ENCODE results near the gene SLC6A4.
A peak's percentile ranks its signal among the peaks of the same experiment; 100 is the strongest.

The SLC6A4 gene

GRCh38 chr17:30235386-30236296 is at the start of gene SLC6A4:
Gene SLC6A4 (minus strand): TSS chr17:30235697. CDS start chr17:30221958, 13,739 bp downstream.
- no peak for DNase-seq

- no peak for DNase-seq
These were observed 43.7 kb upstream of the SLC6A4 start for GRCh38 chr17:30279156-30279555.

GRCh38 chr17:30278032-30278431 is 42.5 kb upstream of the SLC6A4 start:
- peak; percentile 19 to 62 for DNase-seq

- no peak for DNase-seq
These were observed 40.4 kb upstream of the SLC6A4 start for GRCh38 chr17:30275911-30276310.

GRCh38 chr17:30274887-30275286 is 39.4 kb upstream of the SLC6A4 start:
- DNase-seq, result no peak

- DNase-seq, result no peak
These were observed 37.9 kb upstream of the SLC6A4 start for GRCh38 chr17:30273373-30273772.

GRCh38 chr17:30271102-30271501 is 35.6 kb upstream of the SLC6A4 start:
- no peak for DNase-seq

- DNase-seq, result no peak
These were observed 32.1 kb upstream of the SLC6A4 start for GRCh38 chr17:30267625-30268024.

GRCh38 chr17:30263552-30264333 is 28.2 kb upstream of the SLC6A4 start:
- no peak for DNase-seq

GRCh38 chr17:30256756-30257506 is 21.4 kb upstream of the SLC6A4 start:
- no peak for DNase-seq

- DNase-seq, result no peak
These were observed 18.7 kb upstream of the SLC6A4 start for GRCh38 chr17:30254150-30254549.

GRCh38 chr17:30253312-30253711 is 17.8 kb upstream of the SLC6A4 start:
- DNase-seq, result no peak

- DNase-seq, result no peak
These were observed 16.4 kb upstream of the SLC6A4 start for GRCh38 chr17:30251931-30252330.

- no peak for DNase-seq
These were observed 14.0 kb upstream of the SLC6A4 start for GRCh38 chr17:30249460-30249859.

- no peak for DNase-seq
These were observed 13.3 kb upstream of the SLC6A4 start for GRCh38 chr17:30248786-30249185.

- no peak for DNase-seq
These were observed 11.0 kb upstream of the SLC6A4 start for GRCh38 chr17:30246460-30246859.

- DNase-seq, result no peak
These were observed 9.4 kb upstream of the SLC6A4 start for GRCh38 chr17:30244853-30245385.

GRCh38 chr17:30243568-30243967 is 8.1 kb upstream of the SLC6A4 start:
- no peak for DNase-seq

GRCh38 chr17:30243002-30243401 is 7.5 kb upstream of the SLC6A4 start:
- no peak for DNase-seq

GRCh38 chr17:30241051-30241450 is 5.6 kb upstream of the SLC6A4 start:
- no peak for DNase-seq

- no peak for DNase-seq
These were observed 4.7 kb upstream of the SLC6A4 start for GRCh38 chr17:30240177-30240576.

- no peak for DNase-seq
These were observed 3.6 kb upstream of the SLC6A4 start for GRCh38 chr17:30239089-30239462.
